ENCODE data around the gene DCTN1.
"Not testable (repeated sequence)": the region's sequence is repeated elsewhere in the genome, so short reads cannot be mapped to it uniquely, and the experiment has no call there.

Gene DCTN1

GRCh38 chr2:74379851-74380789 is at the start of gene DCTN1:
DCTN1 (minus strand) TSS chr2:74380311; CDS start chr2:74380037, 274 bp downstream.
- DNase-seq, result no peak

DNA sequence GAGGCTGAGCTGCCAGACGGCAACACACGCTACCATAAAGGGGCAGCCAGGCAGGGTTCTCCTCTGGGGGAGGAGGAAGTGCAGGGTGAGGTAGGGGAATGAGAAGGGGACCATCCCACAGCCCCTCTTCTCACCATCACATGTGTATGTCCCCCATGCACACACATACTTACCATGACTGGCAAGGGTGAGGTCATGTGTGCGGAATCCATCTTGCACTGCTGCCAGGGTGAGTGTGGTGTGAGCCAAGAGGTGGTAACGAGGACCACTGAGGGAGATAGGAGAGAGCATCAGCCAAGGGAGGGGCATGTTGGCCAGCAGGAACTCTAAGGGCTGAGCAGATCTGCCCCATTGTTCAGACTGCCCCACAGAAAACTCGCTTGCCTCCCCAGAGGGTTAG is 48.6 kb upstream of the DCTN1 start:
- DNase-seq, result no peak

- no peak for DNase-seq
Observed at GRCh38 chr2:74427551-74427950, 47.4 kb upstream of the DCTN1 start.

DNA sequence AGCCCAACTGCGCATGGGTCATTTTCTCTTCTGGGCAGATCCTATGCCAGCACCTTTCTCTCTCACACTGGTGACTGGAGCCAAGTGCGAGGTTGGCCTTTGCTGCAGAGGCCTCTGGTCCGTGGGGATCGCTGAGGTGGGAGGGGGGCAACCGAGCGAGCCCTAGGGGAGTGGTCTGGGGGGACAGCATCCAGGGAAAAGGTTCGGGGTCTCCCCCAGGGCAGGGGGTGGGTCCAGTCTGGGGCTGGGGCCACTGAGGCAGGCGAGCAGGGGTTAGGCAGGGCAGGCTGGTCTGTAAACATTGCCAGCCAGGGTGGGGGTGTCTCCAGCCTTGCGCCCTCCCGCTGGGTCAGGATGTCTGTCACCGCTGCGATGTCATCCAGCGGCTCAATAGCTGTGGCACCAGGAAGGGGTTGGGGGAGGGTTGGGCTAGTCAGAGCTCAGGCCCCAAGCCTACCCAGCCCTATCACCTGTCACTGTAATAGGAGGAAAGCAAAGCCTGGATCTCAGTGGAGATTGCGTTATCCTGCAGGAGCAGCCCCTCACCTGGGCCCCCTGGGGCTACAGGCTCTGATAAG is 46.2 kb upstream of the DCTN1 start:
- DNase-seq, result no peak

DNA sequence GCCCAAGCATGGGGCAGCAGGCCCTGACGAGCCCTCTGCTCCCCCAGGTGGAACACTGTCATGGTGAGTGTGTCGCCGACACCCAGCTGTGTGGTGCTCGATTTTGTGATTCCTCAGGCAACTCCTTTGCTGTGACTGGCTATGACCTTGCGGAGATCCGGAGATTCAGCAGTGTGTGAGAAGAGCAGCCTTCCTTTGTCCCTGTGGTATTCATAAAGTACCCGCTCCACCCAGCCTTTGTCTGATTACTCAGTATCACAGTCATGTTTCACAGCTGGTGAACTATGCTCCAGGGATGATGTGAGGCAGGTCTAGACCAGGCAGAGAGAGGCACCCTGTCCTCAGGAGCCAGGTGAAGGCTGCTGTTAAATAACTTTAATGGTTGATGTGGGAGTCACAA is 45.4 kb upstream of the DCTN1 start:
- DNase-seq, result no peak

GRCh38 chr2:74424995-74425406 is 44.9 kb upstream of the DCTN1 start:
- DNase-seq, result no peak

GRCh38 chr2:74424139-74424992 is 44.3 kb upstream of the DCTN1 start:
- DNase-seq, result no peak

DNA sequence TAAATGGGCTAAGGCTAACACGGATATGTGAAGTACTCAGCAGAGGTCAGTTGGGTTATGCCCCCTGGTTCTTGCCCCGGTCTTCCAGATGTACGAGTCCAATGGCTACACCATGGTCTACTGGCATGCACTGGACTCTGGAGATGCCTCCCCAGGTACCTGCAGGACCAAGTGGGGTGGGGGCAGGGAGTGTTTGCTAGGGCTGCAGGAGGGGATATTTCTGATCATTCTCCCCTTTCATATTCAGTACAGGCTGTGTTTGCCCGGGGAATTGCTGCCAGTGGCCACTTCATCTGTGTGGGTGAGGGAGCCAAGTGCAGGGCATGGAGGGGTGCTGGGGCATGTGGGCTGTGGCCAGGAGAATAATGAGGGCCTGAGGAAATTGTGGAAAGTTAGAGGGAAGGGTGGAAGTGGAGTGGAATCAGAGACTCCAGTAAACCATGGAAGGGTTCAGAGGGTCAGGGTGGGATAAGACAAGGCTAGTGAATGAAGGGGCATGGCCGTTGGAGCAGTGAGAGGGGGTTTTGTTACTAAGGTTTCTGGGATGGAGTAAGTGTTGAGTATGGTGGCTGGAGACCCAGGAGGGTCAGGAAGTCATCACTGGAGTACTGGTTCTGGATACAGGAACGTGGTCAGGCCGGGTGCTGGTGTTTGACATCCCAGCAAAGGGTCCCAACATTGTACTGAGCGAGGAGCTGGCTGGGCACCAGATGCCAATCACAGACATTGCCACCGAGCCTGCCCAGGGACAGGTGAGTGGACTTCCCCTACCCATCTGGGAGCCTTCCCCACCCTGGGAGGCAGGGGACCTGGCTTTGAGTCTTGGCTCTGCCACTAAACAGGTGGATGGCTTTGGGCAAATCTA is 43.4 kb upstream of the DCTN1 start:
- DNase-seq, result no peak

DNA sequence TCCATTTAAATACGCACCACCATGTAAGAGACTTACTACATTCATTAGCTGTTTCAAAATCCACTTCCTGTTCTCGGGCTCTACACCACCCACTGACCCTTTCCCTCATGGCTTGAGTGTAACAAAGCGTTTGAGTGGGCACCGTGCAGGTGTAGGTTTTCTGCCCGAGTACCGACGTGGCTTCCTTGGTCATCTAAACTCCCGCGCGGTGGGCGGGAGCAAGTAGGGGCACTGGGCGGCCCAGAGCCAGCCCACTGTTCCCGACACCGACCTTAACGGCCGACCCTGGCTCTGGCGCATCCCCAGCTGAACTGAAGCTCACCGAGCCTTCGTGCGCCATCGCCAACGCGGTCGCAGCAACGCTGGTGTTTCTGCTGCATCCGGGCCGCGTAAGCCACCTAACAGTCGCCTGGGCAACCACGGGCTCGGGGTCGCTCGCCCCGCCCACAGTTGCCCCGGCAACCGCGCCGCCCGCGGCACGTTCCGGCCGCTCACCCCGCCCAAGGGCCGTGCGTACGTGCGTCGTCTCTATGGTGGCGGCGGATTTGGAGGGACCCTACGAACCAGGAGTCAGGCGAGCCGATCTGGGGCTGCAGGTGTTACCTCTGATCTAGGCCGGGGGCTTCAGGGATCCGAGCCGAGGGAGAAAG is 41.2 kb upstream of the DCTN1 start, which contains the start of the genes C2orf81 and WDR54:
Gene C2orf81 (minus strand): TSS at position 399 of the 650 bp plus-strand sequence. CDS start 59 bp downstream, at position 340.
Gene WDR54 (plus strand): TSS at position 510 of the 650 bp plus-strand sequence. CDS start 424 bp downstream, outside the sequence.
- peak; percentile 50 for DNase-seq

DNA sequence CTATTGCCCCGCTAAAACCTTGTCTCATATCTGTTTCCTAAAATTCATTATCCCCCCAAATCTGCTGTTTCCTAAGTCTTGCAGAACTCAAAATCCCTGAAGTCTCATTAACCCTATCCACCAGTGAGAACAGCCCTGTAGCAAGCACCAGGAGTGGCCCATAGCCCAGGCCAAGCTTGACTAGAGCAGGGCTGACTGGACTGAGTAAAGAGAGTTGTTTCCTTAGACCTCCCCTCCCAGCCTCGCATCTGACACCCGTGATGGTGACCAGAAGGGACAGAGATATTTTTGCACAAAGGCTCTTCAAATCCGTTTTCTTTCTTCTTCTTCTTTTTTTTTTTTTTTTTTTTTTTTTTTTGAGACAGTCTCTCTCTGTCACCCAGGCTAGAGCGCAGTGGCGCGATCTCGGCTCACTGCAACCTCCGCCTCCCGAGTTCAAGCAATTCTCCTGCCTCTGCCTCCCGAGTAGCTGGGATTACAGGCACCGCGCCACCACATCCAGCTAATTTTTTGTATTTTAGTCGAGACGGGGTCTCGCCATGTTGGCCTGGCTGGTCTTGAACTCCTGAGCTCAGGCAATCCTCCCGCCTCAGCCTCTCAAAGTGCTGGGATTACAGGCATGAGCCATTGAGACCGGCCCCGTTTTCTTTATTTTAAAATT is 40.5 kb upstream of the DCTN1 start:
- DNase-seq, result not testable (repeated sequence)

DNA sequence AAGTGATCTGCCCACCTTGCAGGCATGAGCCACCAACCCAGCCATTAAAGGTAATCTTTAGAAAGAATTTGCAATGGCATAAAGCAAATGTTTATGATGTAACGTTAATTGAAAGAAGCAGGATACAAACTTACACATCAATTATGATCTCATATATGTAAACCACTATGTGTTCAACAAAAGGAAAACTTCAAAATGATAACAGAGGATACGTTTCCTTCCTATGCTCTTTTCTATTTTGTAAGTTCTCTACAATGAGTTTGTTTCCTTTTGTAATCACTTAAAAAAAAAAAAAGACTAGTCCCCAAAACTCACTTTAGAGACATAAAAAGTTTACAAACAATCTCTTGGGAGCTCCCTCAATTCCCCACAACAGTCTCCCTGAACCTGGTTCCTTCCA is 39.9 kb upstream of the DCTN1 start:
- DNase-seq, result no peak

DNA sequence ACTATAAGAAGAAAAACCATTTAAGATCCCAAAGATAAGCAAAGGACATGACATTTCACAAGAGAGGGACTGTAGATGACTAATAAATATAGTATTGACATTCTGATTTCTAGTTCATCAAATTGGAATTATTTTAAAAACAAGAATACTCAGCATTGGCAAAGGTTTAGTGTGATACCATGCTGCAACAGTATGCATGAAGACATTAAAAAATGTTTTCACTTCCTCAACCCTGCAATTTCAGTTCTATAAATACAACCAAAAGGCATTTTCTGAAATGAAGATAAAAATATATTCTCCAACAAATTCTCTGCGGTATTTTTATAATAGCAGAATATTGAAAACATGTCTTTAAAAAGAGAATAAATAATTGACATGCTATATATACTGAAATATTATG is 39.2 kb upstream of the DCTN1 start:
- no peak for DNase-seq

- DNase-seq, result no peak
Observed at GRCh38 chr2:74418312-74418711, 38.2 kb upstream of the DCTN1 start.

GRCh38 chr2:74417763-74418162 is 37.7 kb upstream of the DCTN1 start:
- no peak for DNase-seq

DNA sequence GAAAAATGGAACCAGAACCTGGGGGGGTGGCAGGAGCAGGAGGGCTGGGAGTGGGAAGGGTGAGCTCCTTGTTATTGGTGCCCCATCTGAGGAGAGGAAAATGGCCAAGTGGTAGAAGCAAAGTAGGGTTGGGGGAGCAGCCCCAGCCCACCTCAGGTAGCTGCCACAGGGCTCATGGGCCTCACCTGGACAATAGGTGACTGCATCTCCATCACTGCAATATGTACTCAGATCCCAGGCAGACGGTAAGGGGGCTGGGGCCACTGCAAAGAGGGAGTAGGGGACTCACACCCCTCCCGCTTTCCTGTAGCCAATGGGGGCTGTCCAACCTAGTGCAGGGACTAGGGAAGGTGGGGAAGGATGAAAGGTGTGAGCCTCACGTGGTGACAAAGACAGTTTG is 37.1 kb upstream of the DCTN1 start:
- DNase-seq, result no peak

- no peak for DNase-seq
Observed at GRCh38 chr2:74416778-74417177, 36.7 kb upstream of the DCTN1 start.

- DNase-seq, result no peak
Observed at GRCh38 chr2:74415762-74416395, 35.8 kb upstream of the DCTN1 start.

- DNase-seq, result no peak
Observed at GRCh38 chr2:74414881-74415761, 35.0 kb upstream of the DCTN1 start.

DNA sequence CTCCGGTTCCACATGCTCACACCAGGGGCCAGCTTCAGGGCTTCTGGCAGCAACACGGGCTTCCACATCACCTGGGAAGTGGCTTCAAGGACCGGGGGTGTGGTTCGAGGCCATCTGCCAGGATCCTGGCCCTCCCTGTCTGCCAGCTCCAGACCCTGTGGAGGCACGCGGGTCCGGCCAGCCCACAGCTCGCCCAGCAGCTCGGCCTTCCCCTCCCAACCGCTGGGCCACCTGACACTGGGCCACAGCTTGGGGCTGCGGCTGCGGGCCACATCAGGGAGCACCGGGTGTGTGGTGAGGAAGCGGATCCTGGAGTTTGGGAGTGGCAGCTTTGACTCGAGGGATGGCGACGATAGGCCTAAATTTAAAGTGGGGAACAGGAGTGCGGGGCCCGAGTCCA is 34.3 kb upstream of the DCTN1 start:
- no peak for DNase-seq

Measured in NCI-H187 treated with DMSO at 0.1 percent for 48 hours (cell line).